Endothelial cell of umbilical vein (primary cell): ENCODE data around the gene SLC35D1.

ENCODE experiments used
- POLR2A ChIP-seq: IDR thresholded peaks from 2 replicates; pipeline ENCODE4 v1.6.1; 2012; ENCODE audit warnings: low read depth, mild to moderate bottlenecking, control low read depth, low read length
- TF ChIP-seq, protein P1 (sequence below), 2 donors: IDR thresholded peaks; 1 replicate in 1 of 2; 2 replicates in 1 of 2; pipeline ENCODE4 v1.5.1; 2011; ENCODE audit warnings: low read length in 2 of 2, mild to moderate bottlenecking in 2 of 2, moderate library complexity in 2 of 2, control low read depth in 1 of 2, inconsistent platforms in 1 of 2, low read depth in 1 of 2; ENCODE audit not compliant: insufficient read depth in 1 of 2; ENCODE audit errors: extremely low read depth in 1 of 2

DNA sequence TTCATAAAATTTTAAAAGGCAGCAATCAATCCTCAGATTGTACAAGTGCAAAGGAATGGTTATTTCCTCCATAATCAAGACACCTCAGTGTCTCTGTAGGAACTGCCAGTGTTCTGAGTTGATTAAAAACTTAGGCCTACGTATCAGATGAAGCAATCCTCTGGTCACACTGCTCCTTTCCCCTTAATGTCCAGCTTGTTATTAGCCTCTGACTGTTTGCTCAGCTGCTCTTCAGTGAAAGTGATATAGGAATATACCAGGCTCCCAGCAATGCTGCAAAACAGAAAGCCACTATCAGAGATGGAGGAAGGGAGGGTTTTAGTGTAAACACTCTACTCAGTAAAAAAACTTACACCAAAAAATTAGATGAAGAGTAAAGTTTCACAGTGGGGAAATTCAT is 49.8 kb downstream of the SLC35D1 start:
- TF ChIP-seq, protein P1, sequence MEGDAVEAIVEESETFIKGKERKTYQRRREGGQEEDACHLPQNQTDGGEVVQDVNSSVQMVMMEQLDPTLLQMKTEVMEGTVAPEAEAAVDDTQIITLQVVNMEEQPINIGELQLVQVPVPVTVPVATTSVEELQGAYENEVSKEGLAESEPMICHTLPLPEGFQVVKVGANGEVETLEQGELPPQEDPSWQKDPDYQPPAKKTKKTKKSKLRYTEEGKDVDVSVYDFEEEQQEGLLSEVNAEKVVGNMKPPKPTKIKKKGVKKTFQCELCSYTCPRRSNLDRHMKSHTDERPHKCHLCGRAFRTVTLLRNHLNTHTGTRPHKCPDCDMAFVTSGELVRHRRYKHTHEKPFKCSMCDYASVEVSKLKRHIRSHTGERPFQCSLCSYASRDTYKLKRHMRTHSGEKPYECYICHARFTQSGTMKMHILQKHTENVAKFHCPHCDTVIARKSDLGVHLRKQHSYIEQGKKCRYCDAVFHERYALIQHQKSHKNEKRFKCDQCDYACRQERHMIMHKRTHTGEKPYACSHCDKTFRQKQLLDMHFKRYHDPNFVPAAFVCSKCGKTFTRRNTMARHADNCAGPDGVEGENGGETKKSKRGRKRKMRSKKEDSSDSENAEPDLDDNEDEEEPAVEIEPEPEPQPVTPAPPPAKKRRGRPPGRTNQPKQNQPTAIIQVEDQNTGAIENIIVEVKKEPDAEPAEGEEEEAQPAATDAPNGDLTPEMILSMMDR (IDR thresholded peaks at IDR 0.05; ENCODE audit: extremely low read depth in 1 of 2, insufficient read depth in 1 of 2, low read depth in 1 of 2, low read length in 2 of 2): no peak
- no peak for TF ChIP-seq POLR2A
